IPS-NIHi11 (cell line): ENCODE data around the gene TTC9B.
"Not testable (repeated sequence)": the region's sequence is repeated elsewhere in the genome, so short reads cannot be mapped to it uniquely, and the experiment has no call there.

Experiments
- DNase-seq: peaks from one replicate; pipeline ENCODE4 v3.0.0; 2012; ENCODE audit warnings: mixed read lengths, low spot score

Gene TTC9B

DNA sequence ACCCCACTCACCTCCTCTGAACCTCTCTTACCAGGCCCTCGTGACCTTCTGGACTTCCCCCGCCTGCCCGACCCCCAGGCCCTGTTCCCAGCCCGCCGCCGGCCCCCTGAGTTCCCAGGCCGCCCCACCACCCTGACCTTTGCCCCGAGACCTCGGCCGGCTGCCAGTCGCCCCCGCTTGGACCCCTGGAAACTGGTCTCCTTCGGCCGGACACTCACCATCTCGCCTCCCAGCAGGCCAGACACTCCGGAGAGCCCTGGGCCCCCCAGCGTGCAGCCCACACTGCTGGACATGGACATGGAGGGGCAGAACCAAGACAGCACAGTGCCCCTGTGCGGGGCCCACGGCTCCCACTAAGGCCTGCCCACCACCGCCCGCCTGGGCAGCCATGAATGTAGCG is 3.2 kb downstream of the TTC9B start:
- DNase-seq, result no peak

- no peak for DNase-seq
These were observed 4.2 kb downstream of the TTC9B start for GRCh38 chr19:40213882-40214570.

DNA sequence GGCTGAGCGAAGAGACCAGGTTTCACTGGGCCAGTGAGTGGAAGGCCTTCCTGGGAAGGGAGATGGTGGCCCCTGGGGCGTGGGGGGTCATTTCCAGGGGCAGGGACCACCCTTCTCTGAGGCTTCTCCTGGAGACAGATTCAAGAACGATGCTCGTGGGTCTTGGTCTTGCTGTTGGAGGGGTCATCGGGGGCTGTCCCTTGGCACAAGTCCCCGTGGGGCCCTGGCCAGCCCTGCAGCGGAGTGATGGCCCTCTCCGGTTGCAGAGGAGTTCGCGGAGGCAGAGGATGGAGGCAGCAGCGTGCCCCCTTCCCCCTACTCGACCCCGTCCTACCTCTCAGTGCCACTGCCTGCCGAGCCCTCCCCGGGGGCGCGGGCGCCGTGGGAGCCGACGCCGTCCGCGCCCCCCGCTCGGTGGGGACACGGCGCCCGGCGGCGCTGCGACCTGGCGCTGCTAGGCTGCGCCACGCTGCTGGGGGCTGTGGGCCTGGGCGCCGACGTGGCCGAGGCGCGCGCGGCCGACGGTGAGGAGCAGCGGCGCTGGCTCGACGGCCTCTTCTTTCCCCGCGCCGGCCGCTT is 4.8 kb downstream of the TTC9B start:
- DNase-seq, result no peak

DNA sequence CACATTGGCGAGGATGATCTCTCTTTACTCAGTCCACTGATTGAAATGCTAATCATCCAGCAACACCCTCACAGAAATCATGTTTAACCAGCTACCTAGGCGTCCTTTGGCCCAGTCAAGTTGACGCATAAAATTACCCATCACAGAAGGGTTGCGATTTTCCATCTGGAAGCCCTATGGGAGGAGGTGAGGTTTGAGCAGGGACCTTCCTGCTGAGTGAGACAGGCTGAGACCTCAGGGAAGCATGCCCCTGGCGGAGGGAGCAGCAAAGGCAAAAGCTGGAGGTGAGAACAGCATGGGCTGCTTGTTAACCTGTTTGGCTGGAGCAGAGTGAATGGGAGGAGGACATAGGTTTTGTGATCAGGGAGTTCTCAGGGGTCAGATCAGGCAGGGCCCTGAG is 7.3 kb downstream of the TTC9B start:
- no peak for DNase-seq

DNA sequence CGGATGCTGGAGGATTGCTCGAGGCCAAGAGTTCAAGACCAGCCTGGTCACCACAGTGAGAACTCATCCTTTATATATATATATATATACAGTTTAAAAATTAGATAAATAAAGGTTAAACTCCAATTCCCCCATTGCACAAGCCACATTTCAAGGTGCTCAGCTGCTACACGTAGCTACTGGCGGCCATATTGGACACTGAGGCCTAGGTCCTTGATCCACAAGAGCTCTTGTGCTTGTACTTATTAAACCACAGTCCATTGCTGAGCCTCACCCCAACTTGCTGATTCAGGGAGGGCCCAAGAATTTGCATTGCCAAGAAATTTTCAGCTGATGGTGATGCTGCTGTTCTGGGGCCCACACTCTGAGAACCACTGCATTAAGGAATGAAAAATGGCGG is 9.6 kb downstream of the TTC9B start:
- no peak for DNase-seq

DNA sequence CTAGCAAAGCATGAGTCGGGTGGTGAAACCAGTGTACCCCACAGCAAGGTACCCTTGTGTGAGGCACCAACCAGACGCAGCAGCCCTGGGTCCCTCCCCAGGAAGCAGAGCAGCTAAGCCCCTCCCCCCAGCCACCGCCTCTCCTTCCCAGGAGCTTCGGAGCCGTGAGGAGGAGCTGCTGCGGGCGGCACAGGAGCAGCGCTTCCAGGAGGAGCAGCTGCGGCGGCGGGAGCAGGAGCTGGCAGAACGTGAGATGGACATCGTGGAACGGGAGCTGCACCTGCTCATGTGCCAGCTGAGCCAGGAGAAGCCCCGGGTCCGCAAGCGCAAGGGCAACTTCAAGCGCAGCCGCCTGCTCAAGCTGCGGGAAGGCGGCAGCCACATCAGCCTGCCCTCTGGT is 12.4 kb downstream of the TTC9B start:
- DNase-seq, result no peak

GRCh38 chr19:40204381-40204780 is 13.8 kb downstream of the TTC9B start:
- DNase-seq, result no peak

DNA sequence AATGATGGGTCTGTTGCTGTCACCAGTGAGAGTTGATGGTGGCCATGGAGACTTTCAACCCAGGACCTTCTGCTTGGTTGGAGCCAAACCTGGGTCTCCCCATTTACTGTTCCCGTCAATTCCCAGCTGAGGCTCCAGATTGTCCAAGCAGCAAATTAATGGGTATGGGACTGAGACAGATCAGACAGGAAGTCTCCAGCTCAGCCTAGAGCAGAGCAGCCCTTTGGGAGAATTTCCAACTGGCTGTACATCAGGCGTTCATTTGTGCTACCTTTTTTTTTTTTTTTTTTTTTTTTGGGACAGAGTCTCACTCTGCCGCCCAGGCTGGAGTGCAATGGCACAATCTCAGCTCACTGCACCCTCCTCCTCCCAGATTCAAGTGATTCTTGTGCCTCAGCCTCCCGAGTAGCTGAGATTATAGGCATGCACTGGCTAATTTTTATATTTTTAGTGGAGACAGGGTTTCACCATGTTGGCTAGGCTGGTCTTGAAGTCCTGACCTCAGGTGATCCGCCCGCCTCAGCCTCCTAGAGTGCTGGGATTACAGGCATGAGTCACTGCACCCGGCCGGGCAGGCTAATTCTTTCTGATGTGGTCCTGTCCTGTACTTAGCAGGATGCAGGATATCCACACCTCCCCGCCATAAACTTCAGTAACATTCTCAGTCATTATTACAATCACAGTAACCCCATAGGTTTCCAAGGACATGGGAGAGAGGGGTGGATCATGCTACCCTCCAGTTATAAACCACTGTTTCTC is 17.7 kb downstream of the TTC9B start:
- no peak for DNase-seq

- no peak for DNase-seq
These were observed 19.8 kb downstream of the TTC9B start for GRCh38 chr19:40198272-40198990.

GRCh38 chr19:40193587-40193849 is 24.7 kb downstream of the TTC9B start:
- DNase-seq, result no peak

DNA sequence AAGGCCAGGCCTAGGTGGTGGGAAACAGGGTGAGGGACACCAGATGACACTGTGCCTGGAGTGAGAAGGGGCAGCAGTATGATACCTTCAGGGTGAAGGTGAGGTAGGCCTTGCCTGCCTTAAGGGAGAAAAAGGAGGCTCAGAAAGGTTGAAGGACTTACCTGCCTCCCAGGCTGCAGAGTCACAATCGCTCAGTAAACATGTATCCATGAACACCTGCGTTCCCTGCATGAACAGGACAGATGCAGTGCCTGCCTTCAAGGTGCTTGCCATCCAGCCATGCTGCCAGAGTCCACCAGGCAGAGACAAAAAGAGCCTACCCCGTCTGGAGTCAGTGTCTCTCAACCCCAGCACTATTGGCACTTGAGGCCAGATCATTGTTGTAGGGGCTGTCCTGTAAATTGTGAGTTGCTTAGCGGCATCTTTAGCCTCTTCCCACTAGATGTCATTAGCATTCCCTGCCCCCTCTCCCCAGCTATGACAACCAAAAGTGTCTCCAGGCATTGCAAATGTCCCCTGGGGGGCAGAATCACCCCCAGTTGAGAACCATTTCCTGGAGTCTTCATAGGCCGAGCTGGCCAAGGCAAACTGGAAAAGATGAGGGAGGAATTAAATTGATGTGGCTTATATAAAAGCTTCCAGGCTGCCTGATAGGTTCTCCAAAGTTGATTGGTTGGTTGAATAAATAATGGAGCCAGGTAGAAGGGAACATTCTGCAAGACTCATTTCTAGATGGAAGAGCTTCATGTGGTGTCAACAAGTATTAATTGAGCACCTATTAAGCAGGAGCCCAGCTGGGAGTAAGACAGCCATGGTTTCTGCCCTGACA is 25.2 kb downstream of the TTC9B start:
- no peak for DNase-seq

- peak; percentile 87 for DNase-seq
These were observed 26.1 kb downstream of the TTC9B start for GRCh38 chr19:40191836-40192646.

DNA sequence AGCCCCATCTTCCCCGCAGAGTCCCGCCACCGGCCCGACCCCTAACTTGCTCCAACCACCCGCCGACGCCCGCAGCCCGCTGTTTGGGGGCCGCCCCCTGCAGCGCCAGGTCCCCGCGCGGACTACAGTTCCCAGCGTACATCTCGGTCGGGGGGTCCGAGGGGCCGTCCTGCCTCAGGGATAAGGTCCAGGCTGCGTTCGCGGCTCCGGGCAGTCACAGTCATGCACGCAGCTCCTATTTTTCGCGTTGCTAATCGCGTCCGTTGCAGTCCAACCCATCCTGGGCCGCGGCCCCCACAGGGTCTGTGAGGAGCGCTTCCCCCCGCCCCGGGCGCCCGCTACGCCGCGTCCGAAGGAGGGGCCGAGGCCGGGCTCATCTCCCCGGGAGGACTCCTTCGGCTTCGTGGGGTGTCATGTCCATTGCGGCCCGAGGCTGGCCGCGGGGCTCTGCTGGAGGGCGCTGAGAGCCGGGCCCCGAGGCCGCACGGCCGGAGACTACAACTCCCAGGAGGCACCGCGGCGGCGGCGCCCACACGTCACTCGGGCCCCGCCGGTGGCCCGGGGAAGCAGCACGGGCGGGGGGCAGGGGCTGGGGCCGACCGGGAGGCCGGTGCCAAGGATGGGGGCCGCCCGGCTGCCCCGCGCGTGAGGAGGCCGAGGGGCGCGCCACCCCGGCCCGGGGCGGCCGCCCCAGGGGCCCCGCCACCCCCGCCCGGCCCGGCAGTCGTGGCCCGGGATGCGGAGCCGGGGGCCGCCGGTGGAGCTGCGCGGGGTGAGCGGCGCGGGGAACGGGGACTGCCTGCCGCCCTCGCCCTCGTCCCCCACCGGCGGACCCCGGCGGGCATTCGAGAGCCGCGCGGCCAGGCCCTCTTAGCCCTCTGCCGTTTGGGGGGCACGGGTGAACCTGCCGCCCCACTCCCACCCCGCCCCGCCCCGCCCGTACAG is 27.0 kb downstream of the TTC9B start, which contains the start of gene MAP3K10:
Gene MAP3K10 (plus strand): TSS at position 536 of the 945 bp plus-strand sequence. CDS start 606 bp downstream, outside the sequence.
- peak; percentile 96 for DNase-seq

- no peak for DNase-seq
These were observed 33.9 kb downstream of the TTC9B start for GRCh38 chr19:40184273-40184672.

DNA sequence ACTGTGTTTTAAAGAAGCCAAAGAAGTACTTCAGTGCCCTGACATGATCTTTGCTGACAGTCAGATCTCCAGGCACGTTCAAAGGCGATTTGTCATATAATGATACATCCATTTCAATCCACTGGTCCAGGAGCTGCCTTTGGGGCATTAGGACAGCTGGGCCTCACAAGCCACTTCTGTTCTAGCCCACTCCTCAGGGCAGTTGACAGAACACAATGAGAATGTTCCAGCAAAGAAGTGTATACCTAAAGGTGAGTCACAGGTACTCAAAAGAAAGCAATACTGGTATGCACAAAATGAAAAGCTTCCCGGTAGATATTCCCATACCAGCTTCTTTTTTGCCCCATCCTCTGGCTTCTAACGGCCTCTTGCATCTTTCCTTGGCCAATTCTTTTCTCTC is 39.4 kb downstream of the TTC9B start:
- DNase-seq, result no peak

GRCh38 chr19:40177286-40178070 is 40.7 kb downstream of the TTC9B start:
- no peak for DNase-seq

GRCh38 chr19:40175820-40176219 is 42.4 kb downstream of the TTC9B start:
- DNase-seq, result no peak

GRCh38 chr19:40174092-40174491 is 44.1 kb downstream of the TTC9B start:
- no peak for DNase-seq

- not testable (repeated sequence) for DNase-seq
These were observed 46.9 kb downstream of the TTC9B start for GRCh38 chr19:40171293-40171692.
